ENCODE results near the gene SCTR. TPM values are rescaled to one million over a fixed set of nuclear protein-coding genes. Genes with fewer than 3 reads are reported as not detected.

SCTR gene
- total RNA-seq, 1 experiment from 2014 or later, result not detected

- no peaks in the 10 kb centered on the region for H3F3A ChIP-seq (ENCODE audit: low read length, unreplicated experiment)
- no peaks in the 10 kb centered on the region for H3K79me2 ChIP-seq (ENCODE audit: low read length)
- no TSS peak for BruUV-seq (replicated peaks)
- no peak overlapping the region for H2AFZ ChIP-seq (ENCODE audit: low read length)
- H3K9ac ChIP-seq (ENCODE audit: low read length), result no peak overlapping the region
- POLR2A ChIA-PET (ENCODE audit: unreplicated experiment), result no interaction called here
- no peak overlapping the region for H3K4me2 ChIP-seq (ENCODE audit: low read length)
- H4K20me1 ChIP-seq (ENCODE audit: low read length), result no peaks in the 10 kb centered on the region
- H3K4me1 ChIP-seq (ENCODE audit: insufficient read depth, low read length), result peaks cover 4% of the 10 kb centered on the region; the same call in 1 of the 2 replicates
- H3K9me3 ChIP-seq (ENCODE audit: low read length), result no peaks in the 10 kb centered on the region
- no peak overlapping the region for H3K27ac ChIP-seq (ENCODE audit: low read length)
- DNase-seq (no peak), ATAC-seq (no peak)
- H3K9me2 ChIP-seq (replicated peaks; ENCODE audit: low read length), result no peaks in the 10 kb centered on the region
- H3K27me3 ChIP-seq (ENCODE audit: low read length), result peaks cover 49% of the 10 kb centered on the region
- TF ChIP-seq CTCF (conservative IDR thresholded peaks at IDR 0.05; ENCODE audit: low read depth, low read length) (no peak), EZH2phosphoT487 (IDR thresholded peaks at IDR 0.05; ENCODE audit: borderline replicate concordance, low read length) (no peak), EZH2 (IDR thresholded peaks at IDR 0.05; ENCODE audit: low read length, unreplicated experiment) (no peak)
- CTCF ChIA-PET, result no interaction called here
- no peaks in the 10 kb centered on the region for H3K36me3 ChIP-seq (ENCODE audit: low read depth, low read length)
- intact Hi-C loops (cut with micrococcal nuclease), result no loop called here
- H3K4me3 ChIP-seq (ENCODE audit: low read length), result no peak overlapping the region
Measured at GRCh38 chr2:119550856-119551255, 26.6 kb upstream of the SCTR start.

- no peak overlapping the region for H2AFZ ChIP-seq (ENCODE audit: low read length)
- ChIA-PET POLR2A (ENCODE audit: unreplicated experiment) (no interaction called here), CTCF (no interaction called here)
- H3K9me2 ChIP-seq (replicated peaks; ENCODE audit: low read length), result no peaks in the 10 kb centered on the region
- H3K4me3 ChIP-seq (ENCODE audit: low read length), result no peak overlapping the region
- no peak overlapping the region for H3K27ac ChIP-seq (ENCODE audit: low read length)
- H4K20me1 ChIP-seq (ENCODE audit: low read length), result no peaks in the 10 kb centered on the region
- peaks cover 50% of the 10 kb centered on the region for H3K27me3 ChIP-seq (ENCODE audit: low read length)
- no peak overlapping the region for H3K9ac ChIP-seq (ENCODE audit: low read length)
- H3F3A ChIP-seq (ENCODE audit: low read length, unreplicated experiment), result no peaks in the 10 kb centered on the region
- DNase-seq (no peak), ATAC-seq (no peak)
- no peak overlapping the region for H3K4me2 ChIP-seq (ENCODE audit: low read length)
- H3K9me3 ChIP-seq (ENCODE audit: low read length), result no peaks in the 10 kb centered on the region
- intact Hi-C loops (cut with micrococcal nuclease), result no loop called here
- peaks cover 4% of the 10 kb centered on the region; the same call in 1 of the 2 replicates for H3K4me1 ChIP-seq (ENCODE audit: insufficient read depth, low read length)
- TF ChIP-seq EZH2phosphoT487 (IDR thresholded peaks at IDR 0.05; ENCODE audit: borderline replicate concordance, low read length) (no peak), CTCF (conservative IDR thresholded peaks at IDR 0.05; ENCODE audit: low read depth, low read length) (no peak), EZH2 (IDR thresholded peaks at IDR 0.05; ENCODE audit: low read length, unreplicated experiment) (no peak)
- H3K36me3 ChIP-seq (ENCODE audit: low read depth, low read length), result no peaks in the 10 kb centered on the region
- no TSS peak for BruUV-seq (replicated peaks)
- H3K79me2 ChIP-seq (ENCODE audit: low read length), result no peaks in the 10 kb centered on the region
Measured at GRCh38 chr2:119550346-119550745, 26.1 kb upstream of the SCTR start.

- Histone ChIP-seq H3K27me3 (ENCODE audit: low read length) (peaks cover 50% of the 10 kb centered on the region; the same call in 1 of the 2 replicates), H3K79me2 (ENCODE audit: low read length) (no peaks in the 10 kb centered on the region), H3F3A (ENCODE audit: low read length, unreplicated experiment) (no peaks in the 10 kb centered on the region), H3K9me3 (ENCODE audit: low read length) (no peaks in the 10 kb centered on the region), H2AFZ (ENCODE audit: low read length) (no peak overlapping the region), H3K4me3 (ENCODE audit: low read length) (no peak overlapping the region), H3K36me3 (ENCODE audit: low read depth, low read length) (no peaks in the 10 kb centered on the region), H3K4me2 (ENCODE audit: low read length) (no peak overlapping the region), H3K4me1 (ENCODE audit: insufficient read depth, low read length) (peaks cover 4% of the 10 kb centered on the region; the same call in 1 of the 2 replicates), H3K27ac (ENCODE audit: low read length) (no peak overlapping the region), H3K9ac (ENCODE audit: low read length) (no peak overlapping the region), H3K9me2 (replicated peaks; ENCODE audit: low read length) (no peaks in the 10 kb centered on the region), H4K20me1 (ENCODE audit: low read length) (no peaks in the 10 kb centered on the region)
- intact Hi-C loops (cut with micrococcal nuclease), result no loop called here
- no TSS peak for BruUV-seq (replicated peaks)
- DNase-seq, result peak; percentile 19
- TF ChIP-seq EZH2phosphoT487 (IDR thresholded peaks at IDR 0.05; ENCODE audit: borderline replicate concordance, low read length) (no peak), CTCF (conservative IDR thresholded peaks at IDR 0.05; ENCODE audit: low read depth, low read length) (no peak)
- ATAC-seq, result no peak
- CTCF ChIA-PET, result no interaction called here
- POLR2A ChIA-PET (ENCODE audit: unreplicated experiment), result no interaction called here
Measured at GRCh38 chr2:119549241-119549640, 25.0 kb upstream of the SCTR start.
